Cortex of kidney (tissue), 1 donor: Measurements from ENCODE around the gene LRRC7.

ENCODE experiments used
- DNase-seq: peaks from one replicate; lab custom pipeline; 2025; lab: John Stamatoyannopoulos, UW

LRRC7 gene

GRCh38 chr1:70093250-70093975 lies 525.7 kb downstream of the LRRC7 start:
- no peak for DNase-seq

- DNase-seq, result no peak
Observed at GRCh38 chr1:70101231-70101630, 533.5 kb downstream of the LRRC7 start.

- no peak for DNase-seq
Observed at GRCh38 chr1:70101774-70102173, 534.1 kb downstream of the LRRC7 start.

- DNase-seq, result no peak
Observed at GRCh38 chr1:70103770-70104169, 536.0 kb downstream of the LRRC7 start.

- no peak for DNase-seq
Observed at GRCh38 chr1:70109241-70109640, 541.5 kb downstream of the LRRC7 start.

GRCh38 chr1:70112838-70113237 lies 545.1 kb downstream of the LRRC7 start:
- no peak for DNase-seq

- no peak for DNase-seq
Observed at GRCh38 chr1:70115315-70115714, 547.6 kb downstream of the LRRC7 start.

- DNase-seq, result no peak
Observed at GRCh38 chr1:70117046-70117445, 549.3 kb downstream of the LRRC7 start.

- no peak for DNase-seq
Observed at GRCh38 chr1:70134148-70134547, 566.4 kb downstream of the LRRC7 start.

- no peak for DNase-seq
Observed at GRCh38 chr1:70140343-70140742, 572.6 kb downstream of the LRRC7 start.

GRCh38 chr1:70140894-70141293 lies 573.2 kb downstream of the LRRC7 start:
- no peak for DNase-seq

GRCh38 chr1:70142075-70142474 lies 574.4 kb downstream of the LRRC7 start:
- no peak for DNase-seq

- no peak for DNase-seq
Observed at GRCh38 chr1:70143048-70143659, 575.4 kb downstream of the LRRC7 start.

GRCh38 chr1:70146488-70146887 lies 578.8 kb downstream of the LRRC7 start:
- DNase-seq, result no peak

- DNase-seq, result no peak
Observed at GRCh38 chr1:70150444-70150843, 582.7 kb downstream of the LRRC7 start.

GRCh38 chr1:70153739-70154138 lies 586.0 kb downstream of the LRRC7 start:
- no peak for DNase-seq

GRCh38 chr1:70156529-70157120 lies 588.9 kb downstream of the LRRC7 start:
- no peak for DNase-seq

- no peak for DNase-seq
Observed at GRCh38 chr1:70164350-70164749, 596.6 kb downstream of the LRRC7 start.

GRCh38 chr1:70168283-70168682 lies 600.6 kb downstream of the LRRC7 start:
- DNase-seq, result no peak

GRCh38 chr1:70169018-70169839 lies 601.5 kb downstream of the LRRC7 start:
- DNase-seq, result no peak

GRCh38 chr1:70171512-70171911 lies 603.8 kb downstream of the LRRC7 start:
- no peak for DNase-seq
